GM18909 (cell line): ENCODE results near the gene IVNS1ABP.
"Not testable (repeated sequence)": the region's sequence is repeated elsewhere in the genome, so short reads cannot be mapped to it uniquely, and the experiment has no call there.

Experiments used
- ATAC-seq: cut with Tn5 transposase; IDR thresholded peaks from one replicate; pipeline ENCODE4 v1.9.1; 2021; ENCODE audit warnings: mild to moderate bottlenecking; ENCODE audit not compliant: unreplicated experiment, poor library complexity

Gene IVNS1ABP

GRCh38 chr1:185337246-185337645 lies 20.2 kb upstream of the IVNS1ABP start:
- no peak for ATAC-seq

GRCh38 chr1:185334182-185334581 lies 17.1 kb upstream of the IVNS1ABP start:
- no peak for ATAC-seq

GRCh38 chr1:185328255-185328654 lies 11.2 kb upstream of the IVNS1ABP start:
- ATAC-seq: no peak

- no peak for ATAC-seq
Observed at GRCh38 chr1:185325413-185325812, 8.4 kb upstream of the IVNS1ABP start.

GRCh38 chr1:185324118-185324517 lies 7.1 kb upstream of the IVNS1ABP start:
- ATAC-seq: no peak

GRCh38 chr1:185322636-185323035 lies 5.6 kb upstream of the IVNS1ABP start:
- ATAC-seq: no peak

DNA sequence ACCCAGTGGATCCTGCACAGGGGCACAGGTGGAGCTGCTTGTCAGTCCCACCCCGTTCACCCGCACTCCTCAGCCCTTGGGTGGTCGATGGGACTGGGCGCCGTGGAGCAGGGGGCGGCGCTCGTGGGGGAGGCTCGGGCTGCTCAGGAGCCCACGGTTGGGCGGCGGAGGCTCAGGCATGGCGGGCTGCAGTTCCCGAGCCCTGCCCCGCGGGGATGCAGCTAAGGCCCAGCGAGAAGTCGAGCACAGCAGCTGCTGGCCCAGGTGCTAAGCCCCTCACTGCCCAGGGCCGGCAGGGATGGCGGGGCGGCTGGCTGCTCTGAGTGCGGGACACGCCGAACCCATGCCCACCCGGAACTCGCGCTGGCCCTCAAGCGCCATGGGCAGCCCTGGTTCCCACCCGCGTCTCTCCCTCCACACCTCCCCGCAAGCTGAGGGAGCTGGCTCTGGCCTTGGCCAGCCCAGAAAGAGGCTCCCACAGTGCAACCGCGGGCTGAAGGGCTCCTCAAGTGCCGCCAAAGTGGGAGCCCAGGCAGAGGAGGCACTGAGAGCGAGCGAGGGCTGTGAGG lies 4.7 kb upstream of the IVNS1ABP start:
- ATAC-seq: not testable (repeated sequence)

DNA sequence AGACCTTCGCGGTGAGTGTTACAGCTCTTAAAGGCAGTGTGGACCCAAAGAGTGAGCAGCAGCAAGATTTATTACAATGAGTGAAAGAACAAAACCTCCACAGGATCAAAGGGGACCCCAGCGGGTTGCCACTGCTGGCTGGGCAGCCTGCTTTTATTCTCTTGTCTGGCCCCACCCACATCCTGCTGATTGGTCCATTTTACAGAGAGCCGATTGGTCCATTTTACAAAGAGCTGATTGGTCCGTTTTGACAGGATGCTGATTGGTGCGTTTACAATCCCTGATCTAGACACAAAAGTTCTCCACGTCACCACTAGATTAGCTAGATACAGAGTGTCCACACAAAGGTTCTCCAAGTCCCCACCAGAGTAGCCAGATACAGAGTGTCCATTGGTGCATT lies 4.1 kb upstream of the IVNS1ABP start:
- not testable (repeated sequence) for ATAC-seq

GRCh38 chr1:185319139-185319475 lies 2.1 kb upstream of the IVNS1ABP start:
- ATAC-seq: no peak

GRCh38 chr1:185318431-185319138 lies 1.5 kb upstream of the IVNS1ABP start:
- no peak for ATAC-seq

DNA sequence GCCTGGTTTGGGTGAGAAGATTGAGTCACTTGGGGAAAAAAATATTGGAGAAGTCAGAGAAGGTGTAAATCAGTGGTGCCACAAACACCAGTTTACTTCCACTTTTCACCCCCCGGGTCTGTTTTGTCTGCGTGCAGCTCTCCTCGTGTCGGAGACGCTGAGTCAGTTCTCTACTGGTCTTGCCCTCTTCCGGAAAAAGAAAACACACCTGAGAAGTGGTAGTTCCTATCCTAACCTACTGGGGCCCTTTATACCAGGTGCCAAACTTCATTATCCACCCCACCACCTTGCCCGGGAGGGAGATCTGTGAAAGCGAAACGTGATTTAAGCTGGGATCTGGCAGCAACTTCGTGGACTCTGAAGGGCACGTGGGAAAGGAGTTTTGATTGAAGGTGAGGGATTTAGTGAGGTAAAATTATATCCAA lies 855 bp upstream of the IVNS1ABP start:
- ATAC-seq: peak; percentile 52

DNA sequence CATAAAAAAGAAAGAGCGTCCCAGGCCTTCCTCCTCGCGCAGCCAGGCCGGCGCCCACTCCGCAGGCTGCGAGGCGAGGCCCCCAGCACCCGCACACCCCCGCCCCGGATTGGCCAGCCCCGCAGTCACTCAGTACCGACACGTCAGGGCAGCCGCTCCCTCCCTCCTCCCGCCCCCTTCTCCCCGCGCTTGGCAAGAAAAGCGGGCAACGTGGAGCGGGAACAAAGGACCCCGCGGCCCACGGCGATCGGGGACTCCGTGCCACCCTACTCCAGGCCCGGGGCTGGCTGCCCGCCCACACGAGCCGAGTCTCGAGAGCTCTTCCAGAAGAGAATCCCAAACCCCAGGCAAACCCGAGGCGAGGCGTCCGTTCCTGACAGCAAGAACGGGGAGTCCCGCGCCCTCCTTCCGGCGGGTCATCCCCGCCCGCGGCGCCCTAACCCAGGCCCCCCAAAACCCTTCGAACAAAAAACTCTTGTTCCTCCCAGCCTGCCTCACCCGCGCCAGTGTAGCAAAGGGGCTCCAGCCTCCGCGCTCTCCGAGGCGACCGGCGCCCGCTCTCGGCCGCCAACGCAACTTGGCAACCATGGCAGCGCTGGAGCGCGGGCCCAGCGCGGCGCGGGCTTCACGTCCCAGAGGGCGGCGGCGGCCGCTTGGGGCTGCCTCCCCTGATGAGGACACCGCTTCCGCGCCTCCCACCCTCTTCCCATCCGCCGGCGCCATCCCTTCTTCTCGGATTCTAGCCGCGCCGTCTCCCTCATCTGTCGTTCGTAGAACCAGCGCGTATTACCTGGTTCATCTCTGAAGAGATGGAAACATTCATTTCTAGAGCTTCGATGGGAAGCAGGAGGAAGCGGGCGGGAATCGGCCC lies 645 bp downstream of the IVNS1ABP start:
- peak; percentile 60 for ATAC-seq

GRCh38 chr1:185315445-185316071 lies 1.5 kb downstream of the IVNS1ABP start:
- ATAC-seq: no peak

DNA sequence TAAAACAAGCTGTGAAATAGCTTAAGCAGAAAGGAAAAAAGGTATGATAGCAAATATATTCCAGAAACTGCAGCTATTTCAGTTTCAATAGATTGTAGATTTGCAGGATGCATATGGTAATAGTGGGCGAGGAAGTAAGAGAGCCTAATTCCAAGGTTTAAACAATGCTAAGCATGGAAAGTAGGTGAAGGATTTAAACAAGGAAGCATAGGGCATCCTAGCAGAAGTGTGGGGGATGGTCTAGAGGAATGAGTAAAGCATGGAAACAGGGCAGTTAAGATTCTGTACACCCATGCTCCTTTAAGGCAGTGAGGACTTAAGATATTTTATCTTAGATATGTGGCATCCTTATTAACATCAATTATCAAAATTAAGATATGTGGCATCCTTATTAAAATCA lies 2.6 kb downstream of the IVNS1ABP start:
- no peak for ATAC-seq

DNA sequence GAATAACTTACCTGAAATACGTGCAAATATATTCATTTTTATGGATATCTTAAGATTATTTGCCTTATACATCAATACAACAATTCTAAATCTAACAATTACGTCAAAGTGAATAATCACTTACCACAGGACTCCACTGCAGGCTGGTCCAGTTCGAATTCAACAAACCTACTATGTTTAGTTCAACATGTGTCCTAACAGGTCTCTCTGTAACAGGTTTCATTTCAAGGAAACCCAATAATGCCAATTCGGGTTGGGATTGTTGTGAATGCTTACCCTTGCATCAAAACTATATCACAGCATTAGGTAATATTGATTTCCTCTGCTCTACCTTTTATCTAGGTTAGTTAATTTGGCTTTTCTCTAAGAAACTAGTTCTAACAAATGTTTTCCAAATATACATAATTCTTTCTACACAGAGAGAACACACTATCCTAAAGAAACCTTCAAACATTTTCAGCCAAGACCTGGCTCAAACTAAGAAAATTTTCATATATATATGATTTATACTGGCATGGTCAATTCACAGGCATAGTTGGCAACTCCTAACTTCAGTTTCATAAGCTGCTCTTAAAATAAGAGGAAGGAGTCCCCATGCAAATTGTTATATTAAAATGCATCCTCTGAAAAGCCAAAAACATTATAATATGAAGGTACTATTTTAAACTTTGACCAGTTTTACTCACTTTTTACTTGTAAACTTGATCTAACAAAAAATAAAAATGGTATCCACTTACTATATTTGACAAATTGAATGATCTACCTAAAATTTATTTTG lies 4.5 kb downstream of the IVNS1ABP start:
- no peak for ATAC-seq

- ATAC-seq: no peak
Observed at GRCh38 chr1:185311589-185312225, 5.3 kb downstream of the IVNS1ABP start.

GRCh38 chr1:185309566-185309965 lies 7.5 kb downstream of the IVNS1ABP start:
- ATAC-seq: no peak

DNA sequence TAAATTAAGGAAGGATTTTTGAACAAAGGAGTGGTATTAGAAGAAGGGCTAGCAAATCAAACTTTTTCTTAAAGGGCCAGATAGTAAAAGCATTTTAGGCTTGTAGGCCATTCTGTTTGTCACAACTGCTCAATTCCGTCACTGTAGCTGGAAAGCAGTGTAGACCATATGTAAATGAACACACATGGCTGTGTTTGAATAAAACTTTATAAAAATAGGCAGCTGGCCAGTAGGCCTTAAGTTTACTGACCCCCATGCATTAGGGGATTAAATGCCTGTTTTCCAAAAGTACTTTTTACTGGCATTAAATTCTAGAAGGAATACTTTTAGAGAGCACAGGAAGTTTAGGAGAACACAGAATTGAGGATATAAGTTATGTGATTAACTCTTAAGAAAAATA lies 8.9 kb downstream of the IVNS1ABP start:
- ATAC-seq: no peak

DNA sequence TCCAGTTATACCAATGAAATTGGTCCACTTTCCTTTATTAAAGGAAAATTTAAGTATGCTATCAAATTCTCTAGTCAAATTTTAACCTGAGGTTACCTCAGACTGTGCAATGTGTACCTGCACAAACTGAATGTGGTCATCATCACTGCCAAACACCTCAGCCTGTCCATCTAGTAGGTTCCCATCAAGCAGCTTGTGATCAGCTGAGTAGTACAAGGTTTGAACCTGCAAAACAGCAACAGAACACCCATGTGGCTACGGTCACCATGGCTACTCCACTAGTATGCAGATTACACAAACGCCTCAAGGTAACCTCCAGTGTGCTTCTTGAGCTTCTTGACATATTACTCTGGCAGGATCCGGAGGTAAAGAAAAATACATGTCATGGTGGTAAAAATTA lies 11.6 kb downstream of the IVNS1ABP start:
- ATAC-seq: no peak

DNA sequence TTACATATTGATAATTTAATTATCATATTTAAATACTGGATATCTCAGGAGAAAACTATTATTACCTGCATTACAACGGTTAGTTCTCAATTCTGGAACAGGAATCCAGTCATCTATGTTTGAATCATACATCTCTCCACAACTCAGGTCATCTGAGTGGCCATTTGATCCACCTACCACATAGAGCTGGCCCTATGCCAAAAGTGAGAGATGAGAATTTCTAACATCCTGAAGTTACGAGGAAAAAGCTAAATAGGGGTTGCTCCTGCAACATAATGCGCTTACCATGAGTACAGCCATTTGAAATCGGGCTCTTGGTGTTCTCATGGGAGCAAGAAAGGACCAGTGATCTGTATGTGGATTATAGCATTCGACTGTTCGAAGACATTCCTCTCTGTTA lies 16.9 kb downstream of the IVNS1ABP start:
- no peak for ATAC-seq
